HG02678 (cell line): Measurements from ENCODE around the gene RAB20.

Experiments
- ATAC-seq: cut with Tn5 transposase; IDR thresholded peaks from one replicate; pipeline ENCODE4 v1.9.1; 2021; ENCODE audit warnings: mild to moderate bottlenecking, moderate library complexity; ENCODE audit not compliant: unreplicated experiment

The RAB20 gene

DNA sequence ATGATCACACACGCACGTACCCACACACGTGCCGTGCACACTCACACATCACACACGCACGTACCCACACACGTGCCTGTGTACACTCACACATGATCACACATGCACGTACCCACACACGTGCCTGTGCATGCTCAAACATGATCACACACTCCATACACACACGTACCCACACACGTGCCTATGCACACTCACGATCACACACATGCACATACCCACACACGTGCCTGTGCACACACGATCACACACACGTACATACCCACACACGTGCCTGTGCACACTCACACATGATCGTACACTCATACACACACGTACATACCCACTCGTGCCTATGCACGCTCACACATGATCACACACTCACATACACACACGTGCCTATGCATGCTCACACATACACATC lies 86.8 kb downstream of the RAB20 start:
- no peak for ATAC-seq
